NT2/D1 (cell line): ENCODE measurements around the gene FBRSL1.

ENCODE experiments used
- YY1 ChIP-seq: IDR thresholded peaks from 2 replicates; pipeline ENCODE4 v1.6.1; 2011; ENCODE audit not compliant: insufficient read length, insufficient read depth
- ZNF274 ChIP-seq: IDR thresholded peaks from 2 replicates; pipeline ENCODE4 v1.6.1; 2011; ENCODE audit warnings: mild to moderate bottlenecking, low read depth, low read length

- no peak for TF ChIP-seq ZNF274
- TF ChIP-seq YY1, result no peak
Measured at GRCh38 chr12:132512197-132513069, 22.5 kb downstream of the FBRSL1 start.
